Measurements from ENCODE around the gene CFI.

DNA sequence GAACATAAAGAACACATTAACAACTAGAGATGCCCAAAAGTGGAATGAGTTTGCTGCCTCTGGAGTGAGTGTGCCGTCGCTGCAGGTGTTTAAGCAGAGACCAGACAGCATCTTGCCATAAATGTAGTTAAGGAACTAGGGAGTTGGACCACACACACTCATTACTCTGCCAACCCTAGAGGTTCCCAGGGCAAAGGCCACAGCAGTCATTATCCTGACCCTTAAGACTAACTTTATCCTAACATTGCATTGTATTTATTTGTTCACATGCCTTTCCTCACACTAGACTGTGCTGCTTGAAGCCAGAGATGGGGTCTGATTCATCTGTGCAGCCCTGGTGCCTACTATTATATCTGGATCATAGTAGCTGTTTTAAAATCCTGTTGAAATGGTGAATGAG, 55.1 kb downstream of the CFI start:
- no peak for TF ChIP-seq HDGF (IDR thresholded peaks at IDR 0.05)
- TF ChIP-seq ZNF146 (CRISPR knock-in tag; IDR thresholded peaks at IDR 0.05; ENCODE audit: unreplicated experiment) = no peak
- TF ChIP-seq, protein P1, sequence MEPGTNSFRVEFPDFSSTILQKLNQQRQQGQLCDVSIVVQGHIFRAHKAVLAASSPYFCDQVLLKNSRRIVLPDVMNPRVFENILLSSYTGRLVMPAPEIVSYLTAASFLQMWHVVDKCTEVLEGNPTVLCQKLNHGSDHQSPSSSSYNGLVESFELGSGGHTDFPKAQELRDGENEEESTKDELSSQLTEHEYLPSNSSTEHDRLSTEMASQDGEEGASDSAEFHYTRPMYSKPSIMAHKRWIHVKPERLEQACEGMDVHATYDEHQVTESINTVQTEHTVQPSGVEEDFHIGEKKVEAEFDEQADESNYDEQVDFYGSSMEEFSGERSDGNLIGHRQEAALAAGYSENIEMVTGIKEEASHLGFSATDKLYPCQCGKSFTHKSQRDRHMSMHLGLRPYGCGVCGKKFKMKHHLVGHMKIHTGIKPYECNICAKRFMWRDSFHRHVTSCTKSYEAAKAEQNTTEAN (CRISPR knock-in tag; IDR thresholded peaks at IDR 0.05) = no peak

Data from K562 (cell line).